ENCODE results near the gene ADPRS. TPM values are rescaled to one million over a fixed set of nuclear protein-coding genes. Genes with fewer than 3 reads are reported as not detected.

Gene ADPRS
- total and polyA plus RNA-seq, 2 donors (not counting 3 experiments of a cell fraction or from before 2014, with no cell fraction given), result 32.9 to 48.1 TPM

GRCh38 chr1:36091141-36091540 lies 2.4 kb downstream of the ADPRS start:
- Histone ChIP-seq H2AFZ (ENCODE audit: low read depth, low read length) (no peak overlapping the region), H3K27ac (ENCODE audit: insufficient read depth, low read depth, low read length) (no peak overlapping the region), H3K9ac (replicated peaks; ENCODE audit: extremely low read depth, insufficient read depth, low read length) (no peak overlapping the region), H3K4me3 (replicated peaks in 1 of 3; ENCODE audit: insufficient read depth in 1 of 3, low read depth in 1 of 3, low read length in 3 of 3) (no peak overlapping the region), H3K9me3 (replicated peaks; ENCODE audit: control insufficient read depth, insufficient read depth, low read length) (no peaks in the 10 kb centered on the region), H3K4me2 (ENCODE audit: insufficient read depth, low read length) (no peak overlapping the region), H3K4me1 (ENCODE audit: control insufficient read depth, extremely low read depth, insufficient read depth, low read length) (peaks cover 8% of the 10 kb centered on the region), H3K36me3 (ENCODE audit: control insufficient read depth in 2 of 2, extremely low read depth in 1 of 2, insufficient read depth in 2 of 2, low read length in 2 of 2) (peaks cover 16 to 38% of the 10 kb centered on the region in 2 experiments), H3K9me1 (replicated peaks; ENCODE audit: control insufficient read depth, extremely low read depth, insufficient read depth, low read length) (no peaks in the 10 kb centered on the region), H3K79me2 (ENCODE audit: control insufficient read depth, insufficient read depth, low read length) (peaks cover 22% of the 10 kb centered on the region), H3K27me3 (ENCODE audit: control insufficient read depth in 2 of 2, insufficient read depth in 2 of 2, low read length in 2 of 2) (no peaks in the 10 kb centered on the region), H4K20me1 (replicated peaks; ENCODE audit: control insufficient read depth, extremely low read depth, insufficient read depth, low read length) (no peaks in the 10 kb centered on the region)
- ChIA-PET POLR2A (no interaction called here), CTCF (interaction anchor here (0.6 to 1.8 kb wide), 2 partner anchors 43 to 285 kb away, joined by 3 to 9 read pairs; no protein-coding TSS in a partner anchor)
- no peak for DNase-seq (ENCODE audit: low read depth, low spot score)
- intact Hi-C loops (cut with micrococcal nuclease), result no loop called here
- dilution Hi-C loops (cut with MboI; ENCODE audit: extremely low pct_ligation_motif_present, low sequenced_read_pairs), result no loop called here
- BruUV-seq (replicated peaks), result no TSS peak
- no peak for TF ChIP-seq POLR2A (IDR thresholded peaks at IDR 0.05; ENCODE audit: low read depth, low read length)
- no peak for TF ChIP-seq CTCF (IDR thresholded peaks at IDR 0.05; ENCODE audit: extremely low read depth in 1 of 2, insufficient read depth in 1 of 2, low read depth in 1 of 2, low read length in 2 of 2)
- no peak for TF ChIP-seq MYC (IDR thresholded peaks at IDR 0.05; ENCODE audit: low read depth, low read length)
- no peak for TF ChIP-seq JUN (IDR thresholded peaks at IDR 0.05; ENCODE audit: borderline replicate concordance, insufficient read depth, insufficient read length, low read depth)
- TF ChIP-seq MAX (IDR thresholded peaks at IDR 0.05; ENCODE audit: insufficient read depth, insufficient read length), result no peak
- no peak for TF ChIP-seq GATA2 (IDR thresholded peaks at IDR 0.05; ENCODE audit: insufficient read depth, insufficient read length, low read depth, low read length)
- TF ChIP-seq FOS (IDR thresholded peaks at IDR 0.05; ENCODE audit: borderline replicate concordance, insufficient read depth, low read length), result no peak
- no peak for TF ChIP-seq POLR2AphosphoS5 (IDR thresholded peaks at IDR 0.05; ENCODE audit: insufficient read depth, low read depth, low read length)
- TF ChIP-seq EZH2 (IDR thresholded peaks at IDR 0.05; ENCODE audit: borderline replicate concordance, low read depth, low read length, severe bottlenecking), result no peak
- FAIRE-seq, result no peak

Data from endothelial cell of umbilical vein (primary cell).